GM13976 (cell line): ENCODE data around the gene AATK.

Experiments
- DNase-seq: peaks from one replicate; pipeline ENCODE4 v3.0.0; 2012; ENCODE audit warnings: low spot score
- CTCF ChIP-seq: IDR thresholded peaks from 2 replicates; pipeline ENCODE4 v1.5.1; 2012; ENCODE audit warnings: borderline replicate concordance, mild to moderate bottlenecking; ENCODE audit not compliant: insufficient read depth; ENCODE audit errors: extremely low read depth, missing control alignments, control extremely low read depth
- in situ Hi-C: fragments of 300-500 bp; cut with MboI; formaldehyde crosslinking; loops from one replicate; pipeline ENCODE4 v1.12.0; 2022; ENCODE audit warnings: low sequenced_read_pairs, mixed read lengths, inconsistent platforms; ENCODE audit not compliant: unreplicated experiment

Gene AATK

GRCh38 chr17:81184555-81184954 lies 18.5 kb upstream of the AATK start:
- DNase-seq, result no peak
- no peak for TF ChIP-seq CTCF
- in situ Hi-C loops, result no loop called here

- TF ChIP-seq CTCF, result no peak
- DNase-seq, result no peak
- in situ Hi-C loops, result no loop called here
Measured at GRCh38 chr17:81183807-81184206, 17.8 kb upstream of the AATK start.

- DNase-seq, result no peak
Measured at GRCh38 chr17:81183316-81183715, 17.3 kb upstream of the AATK start.

GRCh38 chr17:81182596-81182995 lies 16.6 kb upstream of the AATK start:
- in situ Hi-C loops, result no loop called here
- no peak for TF ChIP-seq CTCF

More at GRCh38 chr17:81183316-81183715, 17.3 kb upstream of the AATK start:
- in situ Hi-C loops, result no loop called here
- TF ChIP-seq CTCF, result no peak

GRCh38 chr17:81181811-81182185 lies 15.8 kb upstream of the AATK start:
- no peak for DNase-seq
- in situ Hi-C loops, result no loop called here
- TF ChIP-seq CTCF, result no peak

More at GRCh38 chr17:81182596-81182995, 16.6 kb upstream of the AATK start:
- DNase-seq, result no peak

GRCh38 chr17:81180836-81181810 lies 15.1 kb upstream of the AATK start:
- TF ChIP-seq CTCF, result no peak
- DNase-seq, result no peak
- in situ Hi-C loops, result no loop called here
